Amygdala (tissue), 56 donors: ENCODE results near the gene PLPPR3.
A peak's percentile ranks its signal among the peaks of the same experiment; 100 is the strongest.

Experiments used
- DNase-seq, 56 donors: peaks; one replicate each; lab custom pipeline; 2025; lab: John Stamatoyannopoulos, UW

Gene PLPPR3

GRCh38 chr19:799076-799881 is 22.5 kb downstream of the PLPPR3 start:
- no peak for DNase-seq

- DNase-seq, result no peak
These were observed 23.2 kb downstream of the PLPPR3 start for GRCh38 chr19:798415-799075.

DNA sequence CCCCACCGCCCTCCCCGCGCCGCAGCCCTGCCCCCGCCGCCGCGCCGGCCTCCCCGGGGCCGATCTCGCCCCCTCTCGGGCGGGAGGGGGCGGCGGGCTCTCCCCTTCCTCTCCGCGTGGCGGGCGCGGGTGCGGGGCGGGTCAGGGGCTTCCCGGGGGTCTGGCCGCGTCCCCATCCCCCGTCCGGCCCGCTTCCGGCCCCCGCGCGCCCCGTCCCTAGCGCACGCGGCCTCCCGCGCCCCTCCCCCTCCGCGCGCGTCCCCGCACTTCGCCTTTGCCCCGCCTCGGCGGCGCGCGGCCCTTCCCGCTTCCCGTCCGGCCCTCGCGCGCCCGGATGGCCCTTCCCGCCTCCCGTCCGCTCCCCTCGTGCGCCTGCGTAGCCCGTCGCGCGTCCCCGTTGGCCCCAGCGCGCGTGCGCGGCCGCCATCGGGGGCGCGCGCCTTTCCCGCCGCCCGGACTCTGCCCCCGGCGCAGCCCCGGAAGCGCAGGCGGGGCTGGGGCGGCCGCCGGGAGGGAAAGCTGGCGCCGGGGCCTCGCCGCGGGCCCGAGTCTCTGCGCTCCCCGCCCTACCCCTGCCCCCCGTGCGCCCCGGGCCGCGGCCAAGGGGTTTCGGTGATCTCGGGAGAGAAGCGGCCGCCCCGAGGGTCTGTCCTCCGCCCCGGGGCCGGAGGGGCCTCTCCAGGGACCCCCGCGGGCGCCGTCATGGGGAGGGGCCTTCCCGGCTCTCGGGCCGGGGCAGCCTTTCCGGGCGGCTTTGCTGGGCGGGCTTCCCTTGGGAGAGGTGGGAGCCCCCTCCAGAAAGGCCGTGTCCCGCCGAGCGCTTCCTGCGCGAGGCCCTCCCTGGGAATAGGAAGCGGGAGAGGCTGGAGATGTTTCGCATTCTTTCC is 24.0 kb downstream of the PLPPR3 start:
- peak in 47 of 56 donors; percentile 6 to 83 (median 57) for DNase-seq

- DNase-seq, result peak; percentile 79 to 100 (median 100)
These were observed 24.8 kb downstream of the PLPPR3 start, which contains the start of gene PTBP1 for GRCh38 chr19:796692-797527. PTBP1 (plus strand) TSS chr19:797452; CDS start chr19:797498, 46 bp downstream.

DNA sequence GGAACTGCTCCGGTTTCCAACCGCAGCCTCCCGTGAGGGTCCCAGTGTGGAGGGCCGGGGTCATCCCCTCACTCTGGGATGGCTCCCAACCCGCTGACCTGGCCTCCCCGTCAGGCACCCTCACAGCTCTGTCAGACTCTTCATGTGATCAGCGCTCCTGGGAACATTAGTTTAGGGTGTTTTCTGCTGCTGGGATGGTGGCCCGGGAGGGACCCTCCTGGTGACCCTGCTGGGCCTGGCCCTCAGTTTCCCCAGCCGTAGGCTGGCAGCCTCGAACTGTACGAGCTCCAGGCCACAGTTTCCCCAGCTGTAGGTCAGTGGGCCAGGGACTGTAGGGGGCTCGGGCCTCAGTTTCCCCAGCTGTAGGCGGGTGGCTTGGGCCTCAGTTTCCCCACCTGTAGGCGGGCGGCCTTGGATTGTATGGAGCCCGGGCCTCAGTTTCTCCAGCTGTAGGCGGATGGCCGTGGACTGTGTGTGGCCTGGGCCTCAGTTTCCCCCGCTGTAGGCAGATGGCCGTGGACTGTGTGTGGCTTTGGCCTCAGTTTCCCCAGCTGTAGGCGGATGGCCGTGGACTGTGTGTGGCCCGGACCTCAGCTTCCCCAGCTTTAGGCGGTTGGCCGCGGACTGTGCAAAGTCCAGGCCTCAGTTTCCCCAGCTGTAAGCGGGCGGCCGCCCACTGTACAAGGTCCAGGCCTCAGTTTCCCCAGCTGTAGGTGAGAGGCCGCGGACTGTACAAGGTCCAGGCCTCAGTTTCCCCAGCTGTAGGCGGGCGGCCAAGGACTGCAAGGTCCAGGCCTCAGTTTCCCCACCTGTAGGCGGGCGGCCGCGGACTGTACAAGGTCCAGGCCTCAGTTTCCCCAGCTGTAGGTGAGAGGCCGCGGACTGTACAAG is 25.8 kb downstream of the PLPPR3 start:
- no peak for DNase-seq

DNA sequence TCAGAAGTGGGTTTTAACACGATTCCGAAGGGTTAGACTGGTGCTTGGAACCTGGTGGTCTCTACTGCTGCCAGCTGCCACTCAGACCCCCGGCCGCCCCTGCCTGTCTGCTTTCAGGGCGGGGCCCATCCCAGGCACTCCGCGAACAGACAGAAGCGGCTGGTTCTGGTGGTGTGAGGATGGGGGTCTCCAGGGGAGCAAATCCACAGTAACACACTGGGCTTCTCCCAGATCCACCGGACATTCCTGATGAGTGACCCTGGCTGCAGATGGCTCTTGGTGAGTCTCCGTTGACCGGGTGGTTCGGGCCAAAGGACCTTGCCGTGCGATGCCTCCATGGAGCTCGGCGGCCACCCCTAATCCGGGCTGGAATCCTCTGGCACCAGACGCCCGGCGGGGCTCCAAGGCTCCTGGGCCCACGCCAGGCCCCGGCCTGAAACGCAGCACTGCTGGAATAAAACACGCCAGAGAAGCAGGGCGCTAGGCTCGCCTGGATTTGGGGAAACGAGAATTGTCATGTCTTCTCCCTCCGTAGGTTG is 26.6 kb downstream of the PLPPR3 start:
- DNase-seq, result peak in 11 of 56 donors; percentile 6 to 62 (median 29)

GRCh38 chr19:793806-794205 is 27.9 kb downstream of the PLPPR3 start:
- no peak for DNase-seq

DNA sequence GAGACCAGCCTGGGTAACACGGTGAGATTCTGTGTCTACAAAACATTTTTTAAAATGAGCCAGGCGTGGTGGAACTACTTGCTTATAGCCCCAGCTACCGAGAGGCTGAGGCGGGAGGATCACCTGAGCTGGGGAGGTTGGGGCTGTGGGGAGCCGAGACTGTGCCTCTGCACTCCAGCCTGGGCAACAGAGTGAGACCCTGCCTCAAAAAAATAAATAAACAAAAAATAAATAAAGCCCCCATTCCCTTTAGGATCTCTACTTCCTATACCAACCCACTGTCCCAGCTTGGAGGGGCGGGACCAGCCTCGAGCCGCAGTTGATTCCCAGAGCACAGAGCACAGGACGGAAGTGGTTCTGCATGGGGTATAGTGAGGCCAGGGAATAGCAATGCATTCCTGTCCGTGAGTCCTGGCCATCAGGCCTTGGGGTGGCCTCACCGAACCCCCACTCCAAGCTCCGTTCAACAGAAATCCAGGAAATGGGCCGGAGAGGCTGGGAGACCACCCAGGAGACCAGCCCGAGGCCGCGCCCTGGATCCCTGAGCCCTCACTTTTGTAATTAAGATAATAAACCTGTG is 29.4 kb downstream of the PLPPR3 start:
- no peak for DNase-seq

GRCh38 chr19:791567-792305 is 30.0 kb downstream of the PLPPR3 start:
- DNase-seq, result no peak

GRCh38 chr19:791007-791566 is 30.7 kb downstream of the PLPPR3 start:
- DNase-seq, result no peak

DNA sequence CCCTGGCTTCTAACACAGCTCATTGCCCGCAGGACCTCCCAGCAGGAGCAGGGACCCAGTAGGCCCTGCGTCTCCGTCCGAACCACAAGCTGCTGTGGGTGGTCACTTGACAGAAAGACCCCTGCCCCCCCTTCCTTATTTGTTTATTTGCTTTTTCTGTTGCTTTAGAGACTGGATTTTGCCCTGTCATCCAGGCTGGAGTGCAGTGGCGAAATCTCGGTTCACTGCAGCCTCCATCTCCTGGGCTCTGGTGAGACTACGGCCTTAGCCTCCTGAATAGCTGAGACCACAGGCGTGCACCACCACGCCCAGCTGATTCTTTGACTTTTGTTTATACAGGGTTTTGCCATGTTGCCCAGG is 32.1 kb downstream of the PLPPR3 start:
- DNase-seq, result no peak

DNA sequence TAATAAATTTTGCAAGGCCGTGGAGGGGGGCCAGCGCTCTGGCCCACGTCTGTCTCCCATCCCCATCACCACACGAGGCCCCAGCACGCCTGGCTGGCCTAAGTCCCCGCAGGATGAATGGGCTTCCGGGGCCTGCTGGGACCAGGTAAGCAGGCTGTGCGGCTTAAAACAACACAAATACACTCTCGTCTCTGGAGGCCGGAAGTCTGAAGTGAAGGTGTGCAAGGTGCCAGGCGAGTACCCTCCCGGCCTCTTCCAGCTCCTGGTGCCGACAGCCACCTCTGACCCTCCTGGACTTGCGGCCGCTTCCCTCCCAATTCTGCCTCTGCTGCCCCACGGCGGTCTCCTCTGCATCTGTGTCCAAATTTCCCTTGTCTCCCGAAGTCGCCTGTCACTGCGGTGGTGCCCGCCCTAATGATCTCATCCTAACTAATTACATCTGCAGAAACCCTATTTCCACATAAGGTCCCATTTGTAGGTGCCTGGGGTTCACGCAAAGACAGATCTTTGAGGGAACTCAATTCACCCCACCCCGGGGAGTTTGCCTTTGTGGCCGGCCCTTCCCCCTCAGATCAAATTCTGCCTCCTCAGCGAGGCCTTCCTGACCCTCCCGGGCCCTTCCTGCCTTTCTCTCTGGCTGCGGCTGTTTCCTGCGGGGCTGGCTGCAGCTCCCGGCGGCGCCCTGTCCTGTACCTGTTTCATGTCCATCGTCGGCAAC is 32.6 kb downstream of the PLPPR3 start:
- no peak for DNase-seq

- DNase-seq, result no peak
These were observed 33.1 kb downstream of the PLPPR3 start for GRCh38 chr19:788686-788982.

DNA sequence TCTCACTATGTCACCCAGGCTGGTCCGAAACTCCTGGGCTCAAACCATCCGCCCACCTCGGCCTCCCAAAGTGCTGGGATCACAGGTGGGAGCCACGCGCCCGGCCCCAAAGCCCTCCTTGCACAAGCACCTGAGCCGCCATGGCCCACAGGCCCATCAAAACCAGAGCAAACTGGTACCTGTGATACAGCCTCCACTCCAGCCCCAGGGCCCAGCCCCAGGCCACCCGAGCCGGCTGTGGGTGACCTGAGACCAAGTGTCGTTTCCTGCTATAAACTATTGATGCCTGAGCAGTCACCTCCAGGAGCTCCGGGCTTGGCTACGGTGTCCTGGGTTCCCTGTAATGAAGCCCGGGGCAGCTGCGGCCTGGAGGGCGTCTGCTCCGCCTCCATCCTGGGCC is 34.2 kb downstream of the PLPPR3 start:
- no peak for DNase-seq

GRCh38 chr19:784541-784940 is 37.2 kb downstream of the PLPPR3 start:
- DNase-seq, result no peak

DNA sequence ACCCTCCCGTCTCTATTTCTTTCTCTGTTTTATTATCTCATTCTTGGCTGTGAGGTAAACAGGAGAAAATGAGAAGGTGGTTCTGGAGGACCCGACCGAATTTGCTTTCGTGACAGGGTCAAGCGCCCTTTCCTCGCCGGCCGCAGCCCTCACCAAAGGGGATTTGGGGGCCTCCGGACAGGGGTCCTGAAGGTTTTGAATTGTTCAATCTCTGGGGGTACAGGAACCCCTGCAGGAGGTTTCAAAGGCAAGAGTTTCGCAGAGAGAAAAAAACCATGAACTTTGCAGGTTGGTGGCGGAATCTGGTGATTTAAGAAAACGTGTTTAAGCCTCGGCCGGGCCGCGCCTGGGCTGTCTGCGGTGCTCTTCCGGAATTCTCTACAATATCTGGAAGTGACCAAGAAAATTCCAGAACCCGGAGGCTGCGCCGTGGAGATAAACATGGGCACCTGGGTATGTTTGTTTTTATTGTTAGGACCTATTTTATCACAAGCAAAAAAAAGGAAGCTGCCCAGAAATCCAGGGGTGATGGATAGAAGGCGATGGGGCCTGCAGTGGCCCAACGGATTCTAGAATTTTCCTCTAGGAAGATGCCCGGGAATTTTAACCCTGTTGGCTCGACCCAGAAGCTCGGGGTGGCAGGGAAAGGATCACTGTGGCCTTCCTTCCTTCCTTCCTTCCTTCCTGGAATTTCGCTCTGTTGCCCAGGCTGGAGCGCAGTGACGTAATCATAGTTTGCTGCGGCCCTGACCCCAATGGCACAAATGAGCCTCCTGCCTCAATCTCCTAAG is 38.7 kb downstream of the PLPPR3 start:
- no peak for DNase-seq
